Measurements from ENCODE around the gene MGMT. TPM values are rescaled to one million over a fixed set of nuclear protein-coding genes. Genes with fewer than 3 reads are reported as not detected.

Gene MGMT
- total RNA-seq, 1 donor from 2014 or later: 13.9 TPM

DNA sequence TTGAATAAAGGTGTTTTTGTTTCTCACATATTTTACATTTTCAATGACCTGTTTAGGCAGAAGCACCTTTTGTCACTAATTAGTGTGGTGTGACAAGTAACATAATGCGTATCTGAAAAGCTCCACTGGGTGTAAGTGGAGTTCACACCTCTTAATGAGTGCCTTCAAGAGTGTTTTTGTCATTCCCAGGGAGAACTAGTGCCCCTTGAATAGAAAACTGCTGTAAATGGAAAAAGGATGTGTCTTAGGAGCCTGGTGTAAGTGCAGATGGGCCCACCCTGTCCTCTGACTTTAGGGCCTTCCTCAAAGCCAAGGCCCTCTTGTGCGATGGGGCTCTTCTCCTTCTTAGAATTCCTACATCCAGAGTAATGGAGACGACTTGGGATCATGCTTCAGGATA, 170.0 kb downstream of the MGMT start:
- TF ChIP-seq, protein P1, sequence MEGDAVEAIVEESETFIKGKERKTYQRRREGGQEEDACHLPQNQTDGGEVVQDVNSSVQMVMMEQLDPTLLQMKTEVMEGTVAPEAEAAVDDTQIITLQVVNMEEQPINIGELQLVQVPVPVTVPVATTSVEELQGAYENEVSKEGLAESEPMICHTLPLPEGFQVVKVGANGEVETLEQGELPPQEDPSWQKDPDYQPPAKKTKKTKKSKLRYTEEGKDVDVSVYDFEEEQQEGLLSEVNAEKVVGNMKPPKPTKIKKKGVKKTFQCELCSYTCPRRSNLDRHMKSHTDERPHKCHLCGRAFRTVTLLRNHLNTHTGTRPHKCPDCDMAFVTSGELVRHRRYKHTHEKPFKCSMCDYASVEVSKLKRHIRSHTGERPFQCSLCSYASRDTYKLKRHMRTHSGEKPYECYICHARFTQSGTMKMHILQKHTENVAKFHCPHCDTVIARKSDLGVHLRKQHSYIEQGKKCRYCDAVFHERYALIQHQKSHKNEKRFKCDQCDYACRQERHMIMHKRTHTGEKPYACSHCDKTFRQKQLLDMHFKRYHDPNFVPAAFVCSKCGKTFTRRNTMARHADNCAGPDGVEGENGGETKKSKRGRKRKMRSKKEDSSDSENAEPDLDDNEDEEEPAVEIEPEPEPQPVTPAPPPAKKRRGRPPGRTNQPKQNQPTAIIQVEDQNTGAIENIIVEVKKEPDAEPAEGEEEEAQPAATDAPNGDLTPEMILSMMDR (IDR thresholded peaks at IDR 0.05): no peak
- Mint-ChIP-seq H3K9me3 (ENCODE audit: low read depth) (peaks cover 27% of the 10 kb centered on the region), H3K4me1 (ENCODE audit: low read depth) (no peaks in the 10 kb centered on the region), H3K27ac (ENCODE audit: unreplicated experiment) (no peak overlapping the region), H3K4me3 (ENCODE audit: unreplicated experiment) (no peak overlapping the region), H3K36me3 (ENCODE audit: low read depth) (peaks cover 2% of the 10 kb centered on the region), H3K27me3 (ENCODE audit: low read depth) (no peaks in the 10 kb centered on the region)
- DNase-seq (ENCODE audit: low spot score): no peak

DNA sequence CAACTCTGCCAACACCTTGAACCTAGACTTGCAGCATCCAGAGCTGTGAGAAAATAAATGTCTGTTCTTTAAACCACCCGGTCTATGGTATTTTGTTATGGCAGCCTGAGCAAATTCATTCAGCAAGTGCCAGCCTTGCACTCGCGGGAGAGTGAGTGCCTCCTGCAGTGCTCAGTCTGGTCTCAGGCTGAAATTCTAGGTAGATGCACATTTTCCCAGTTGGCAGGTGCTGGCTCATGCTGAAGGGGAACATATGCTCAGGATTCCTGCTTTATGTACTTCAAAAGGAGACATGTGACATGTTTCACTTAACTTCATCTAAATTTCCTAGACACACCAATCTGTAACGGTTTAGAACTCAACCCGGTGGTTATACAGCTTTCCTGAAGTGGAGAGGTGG, 170.8 kb downstream of the MGMT start:
- no peaks in the 10 kb centered on the region for H3K27me3 Mint-ChIP-seq (ENCODE audit: low read depth)
- H3K36me3 Mint-ChIP-seq (ENCODE audit: low read depth): peaks cover 2% of the 10 kb centered on the region
- peaks cover 27% of the 10 kb centered on the region for H3K9me3 Mint-ChIP-seq (ENCODE audit: low read depth)
- TF ChIP-seq, protein P1 (IDR thresholded peaks at IDR 0.05): no peak
- no peaks in the 10 kb centered on the region for H3K4me1 Mint-ChIP-seq (ENCODE audit: low read depth)
- no peak overlapping the region for H3K4me3 Mint-ChIP-seq (ENCODE audit: unreplicated experiment)
- DNase-seq (ENCODE audit: low spot score): no peak
- H3K27ac Mint-ChIP-seq (ENCODE audit: unreplicated experiment): no peak overlapping the region

DNA sequence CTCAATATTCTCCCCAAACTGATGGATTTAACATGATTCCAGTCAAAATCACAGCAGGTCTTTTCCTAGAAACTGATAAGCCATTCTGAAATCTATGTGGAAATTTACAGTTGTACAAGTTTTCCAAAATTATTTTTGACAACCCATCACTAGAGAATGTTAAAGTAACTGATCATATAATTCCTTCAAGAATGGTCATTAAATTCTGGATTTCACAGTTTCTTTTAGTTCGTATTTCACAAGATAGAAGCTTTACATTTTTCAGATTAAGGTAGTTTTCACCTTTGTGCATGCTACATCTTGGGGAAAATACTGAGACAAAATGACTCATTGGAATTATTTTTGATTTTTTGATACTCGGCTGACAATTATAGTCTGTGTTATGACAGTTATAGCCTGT, 174.3 kb downstream of the MGMT start:
- TF ChIP-seq, protein P1 (IDR thresholded peaks at IDR 0.05): no peak
- Mint-ChIP-seq H3K4me3 (ENCODE audit: unreplicated experiment) (no peak overlapping the region), H3K9me3 (ENCODE audit: low read depth) (peaks cover 15% of the 10 kb centered on the region), H3K27me3 (ENCODE audit: low read depth) (no peaks in the 10 kb centered on the region), H3K36me3 (ENCODE audit: low read depth) (no peaks in the 10 kb centered on the region), H3K27ac (ENCODE audit: unreplicated experiment) (no peak overlapping the region), H3K4me1 (ENCODE audit: low read depth) (peaks cover 2% of the 10 kb centered on the region)
- DNase-seq (ENCODE audit: low spot score): no peak

DNA sequence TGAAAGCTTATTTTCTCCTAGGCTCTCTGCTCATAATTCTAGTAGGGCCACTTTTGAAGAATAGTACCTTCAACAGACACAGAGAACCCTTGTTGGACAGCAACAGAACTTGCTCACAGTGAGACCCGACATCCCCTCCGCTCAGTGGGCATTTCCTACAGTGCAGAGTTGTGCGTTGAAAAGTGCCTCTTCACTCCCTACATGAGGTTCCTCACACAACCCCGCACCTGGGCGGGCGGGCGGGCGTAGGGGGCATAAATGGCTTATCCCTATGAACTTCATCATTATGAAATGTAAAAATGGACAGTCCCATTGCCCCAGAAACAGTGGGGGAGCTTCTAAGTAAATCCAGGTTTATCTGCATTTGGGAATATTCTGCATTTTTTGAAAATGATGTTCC, 174.9 kb downstream of the MGMT start:
- TF ChIP-seq, protein P1 (IDR thresholded peaks at IDR 0.05): no peak
- no peak overlapping the region for H3K4me3 Mint-ChIP-seq (ENCODE audit: unreplicated experiment)
- no peaks in the 10 kb centered on the region for H3K36me3 Mint-ChIP-seq (ENCODE audit: low read depth)
- H3K4me1 Mint-ChIP-seq (ENCODE audit: low read depth): peaks cover 2% of the 10 kb centered on the region
- no peaks in the 10 kb centered on the region for H3K27me3 Mint-ChIP-seq (ENCODE audit: low read depth)
- peaks cover 15% of the 10 kb centered on the region for H3K9me3 Mint-ChIP-seq (ENCODE audit: low read depth)
- DNase-seq (ENCODE audit: low spot score): no peak
- no peak overlapping the region for H3K27ac Mint-ChIP-seq (ENCODE audit: unreplicated experiment)

DNA sequence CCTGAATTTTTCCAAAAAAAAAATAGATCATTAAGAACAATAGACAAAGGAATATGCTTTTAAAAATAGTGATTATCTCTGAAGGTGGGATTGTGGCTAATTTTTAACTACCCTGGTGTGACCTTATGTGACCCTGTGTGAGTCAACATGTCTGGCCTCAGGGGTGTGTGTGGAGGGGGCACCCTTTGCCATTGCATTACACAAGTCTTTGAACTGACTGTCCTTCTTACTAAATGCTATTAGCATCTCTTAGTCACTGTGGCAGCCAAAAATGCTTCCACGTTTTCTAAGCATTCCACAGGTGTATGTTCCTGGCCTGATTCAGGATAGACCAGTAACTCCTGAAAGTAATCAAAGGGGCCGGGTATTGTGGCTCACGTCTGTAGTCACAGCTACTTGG, 175.4 kb downstream of the MGMT start:
- Mint-ChIP-seq H3K4me1 (ENCODE audit: low read depth) (peaks cover 2% of the 10 kb centered on the region), H3K36me3 (ENCODE audit: low read depth) (no peaks in the 10 kb centered on the region), H3K27ac (ENCODE audit: unreplicated experiment) (no peak overlapping the region), H3K27me3 (ENCODE audit: low read depth) (no peaks in the 10 kb centered on the region), H3K9me3 (ENCODE audit: low read depth) (peaks cover 15% of the 10 kb centered on the region), H3K4me3 (ENCODE audit: unreplicated experiment) (no peak overlapping the region)
- no peak for DNase-seq (ENCODE audit: low spot score)
- TF ChIP-seq, protein P1 (IDR thresholded peaks at IDR 0.05): no peak

Data from chondrocyte (in vitro differentiated cells).